HL-60 (cell line): ENCODE data around the gene KLF2.

Experiments
- DNase-seq, 2 experiments: peaks; one replicate each; pipeline ENCODE4 v3.0.0-alpha.2; 2010 to 2020; ENCODE audit warnings: low read depth in 1 of 2, low spot score in 1 of 2
- H3K27ac ChIP-seq: fragments of 250-450 bp; sonication (Bioruptor Pico); replicated peaks from 2 replicates; pipeline ENCODE4 v1.5.1; 2020; ENCODE audit warnings: mild to moderate bottlenecking, moderate library complexity
- H3K27me3 ChIP-seq: fragments of 250-450 bp; sonication (Bioruptor Pico); 2 replicates; pipeline ENCODE4 v1.5.1; 2021; ENCODE audit warnings: mild to moderate bottlenecking, moderate library complexity; ENCODE audit not compliant: insufficient read depth, poor library complexity, severe bottlenecking
- H3K4me3 ChIP-seq: replicated peaks from 2 replicates; pipeline ENCODE4 v1.5.1; 2011; ENCODE audit warnings: mild to moderate bottlenecking, control low read depth, low read length; ENCODE audit not compliant: insufficient read depth
- GABPA ChIP-seq: IDR thresholded peaks from 2 replicates; pipeline ENCODE4 v1.6.1; 2012; ENCODE audit warnings: low read depth
- POLR2AphosphoS5 ChIP-seq: IDR thresholded peaks from 2 replicates; pipeline ENCODE4 v1.6.1; 2012; ENCODE audit warnings: low read depth
- SPI1 ChIP-seq: IDR thresholded peaks from 2 replicates; pipeline ENCODE4 v1.6.1; 2012; ENCODE audit warnings: low read depth, mild to moderate bottlenecking, borderline replicate concordance
- TF ChIP-seq, protein P1 (sequence below): IDR thresholded peaks from 2 replicates; pipeline ENCODE4 v1.6.1; 2012; ENCODE audit warnings: low read depth; ENCODE audit not compliant: insufficient replicate concordance
- TF ChIP-seq, protein P2 (sequence below): IDR thresholded peaks from one replicate; pipeline ENCODE4 v1.5.1; 2011; ENCODE audit warnings: low read length, control low read depth, inconsistent platforms; ENCODE audit not compliant: insufficient read depth

The KLF2 gene

DNA sequence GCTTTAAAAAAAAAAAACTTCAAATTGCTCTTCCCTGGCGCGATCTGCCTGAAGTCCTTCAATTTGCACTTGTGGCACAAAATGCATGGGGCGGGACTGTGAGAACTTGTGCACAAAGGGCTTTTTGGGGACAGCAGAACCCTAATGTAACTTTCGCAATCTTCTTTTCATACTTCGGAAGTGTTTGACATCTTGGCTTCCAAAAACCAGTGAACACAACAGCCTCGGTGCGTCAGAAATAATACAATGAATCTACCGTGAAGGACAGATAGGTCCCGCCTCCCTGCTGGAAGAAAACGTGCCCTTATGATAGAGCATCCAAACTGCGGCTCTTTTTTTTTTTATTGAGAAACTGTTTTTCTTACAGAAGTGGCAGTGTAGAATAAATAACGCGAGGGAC, 36.6 kb downstream of the KLF2 start:
- DNase-seq, result no peak
- TF ChIP-seq POLR2AphosphoS5, result no peak
- TF ChIP-seq, protein P1, sequence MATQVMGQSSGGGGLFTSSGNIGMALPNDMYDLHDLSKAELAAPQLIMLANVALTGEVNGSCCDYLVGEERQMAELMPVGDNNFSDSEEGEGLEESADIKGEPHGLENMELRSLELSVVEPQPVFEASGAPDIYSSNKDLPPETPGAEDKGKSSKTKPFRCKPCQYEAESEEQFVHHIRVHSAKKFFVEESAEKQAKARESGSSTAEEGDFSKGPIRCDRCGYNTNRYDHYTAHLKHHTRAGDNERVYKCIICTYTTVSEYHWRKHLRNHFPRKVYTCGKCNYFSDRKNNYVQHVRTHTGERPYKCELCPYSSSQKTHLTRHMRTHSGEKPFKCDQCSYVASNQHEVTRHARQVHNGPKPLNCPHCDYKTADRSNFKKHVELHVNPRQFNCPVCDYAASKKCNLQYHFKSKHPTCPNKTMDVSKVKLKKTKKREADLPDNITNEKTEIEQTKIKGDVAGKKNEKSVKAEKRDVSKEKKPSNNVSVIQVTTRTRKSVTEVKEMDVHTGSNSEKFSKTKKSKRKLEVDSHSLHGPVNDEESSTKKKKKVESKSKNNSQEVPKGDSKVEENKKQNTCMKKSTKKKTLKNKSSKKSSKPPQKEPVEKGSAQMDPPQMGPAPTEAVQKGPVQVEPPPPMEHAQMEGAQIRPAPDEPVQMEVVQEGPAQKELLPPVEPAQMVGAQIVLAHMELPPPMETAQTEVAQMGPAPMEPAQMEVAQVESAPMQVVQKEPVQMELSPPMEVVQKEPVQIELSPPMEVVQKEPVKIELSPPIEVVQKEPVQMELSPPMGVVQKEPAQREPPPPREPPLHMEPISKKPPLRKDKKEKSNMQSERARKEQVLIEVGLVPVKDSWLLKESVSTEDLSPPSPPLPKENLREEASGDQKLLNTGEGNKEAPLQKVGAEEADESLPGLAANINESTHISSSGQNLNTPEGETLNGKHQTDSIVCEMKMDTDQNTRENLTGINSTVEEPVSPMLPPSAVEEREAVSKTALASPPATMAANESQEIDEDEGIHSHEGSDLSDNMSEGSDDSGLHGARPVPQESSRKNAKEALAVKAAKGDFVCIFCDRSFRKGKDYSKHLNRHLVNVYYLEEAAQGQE, result no peak
- TF ChIP-seq, protein P2, sequence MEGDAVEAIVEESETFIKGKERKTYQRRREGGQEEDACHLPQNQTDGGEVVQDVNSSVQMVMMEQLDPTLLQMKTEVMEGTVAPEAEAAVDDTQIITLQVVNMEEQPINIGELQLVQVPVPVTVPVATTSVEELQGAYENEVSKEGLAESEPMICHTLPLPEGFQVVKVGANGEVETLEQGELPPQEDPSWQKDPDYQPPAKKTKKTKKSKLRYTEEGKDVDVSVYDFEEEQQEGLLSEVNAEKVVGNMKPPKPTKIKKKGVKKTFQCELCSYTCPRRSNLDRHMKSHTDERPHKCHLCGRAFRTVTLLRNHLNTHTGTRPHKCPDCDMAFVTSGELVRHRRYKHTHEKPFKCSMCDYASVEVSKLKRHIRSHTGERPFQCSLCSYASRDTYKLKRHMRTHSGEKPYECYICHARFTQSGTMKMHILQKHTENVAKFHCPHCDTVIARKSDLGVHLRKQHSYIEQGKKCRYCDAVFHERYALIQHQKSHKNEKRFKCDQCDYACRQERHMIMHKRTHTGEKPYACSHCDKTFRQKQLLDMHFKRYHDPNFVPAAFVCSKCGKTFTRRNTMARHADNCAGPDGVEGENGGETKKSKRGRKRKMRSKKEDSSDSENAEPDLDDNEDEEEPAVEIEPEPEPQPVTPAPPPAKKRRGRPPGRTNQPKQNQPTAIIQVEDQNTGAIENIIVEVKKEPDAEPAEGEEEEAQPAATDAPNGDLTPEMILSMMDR, result no peak
- no peak for TF ChIP-seq GABPA
- no peak for TF ChIP-seq SPI1

DNA sequence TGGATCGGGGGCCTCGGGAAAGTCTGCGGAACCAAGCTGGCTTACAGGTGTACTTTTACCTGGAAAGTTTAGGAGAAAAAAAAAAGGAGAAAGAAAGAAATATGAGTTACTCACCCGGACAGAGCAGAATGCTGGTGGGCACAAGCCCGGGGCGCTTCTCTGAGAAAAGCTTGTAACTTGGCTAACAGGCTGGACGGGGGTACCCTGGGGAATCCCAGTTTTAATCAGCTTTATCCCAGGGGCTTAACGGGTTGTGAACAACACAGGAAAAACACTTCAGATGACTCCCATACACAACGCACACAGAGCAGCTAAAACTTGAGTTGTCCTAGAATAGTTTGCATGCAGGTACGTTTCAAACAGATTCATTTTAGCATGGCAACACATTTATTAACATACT, 37.3 kb downstream of the KLF2 start:
- TF ChIP-seq, protein P2, result no peak
- no peak for TF ChIP-seq POLR2AphosphoS5
- TF ChIP-seq, protein P1, result no peak
- no peak for TF ChIP-seq SPI1
- Histone ChIP-seq H3K4me3 (no peak overlapping the region), H3K27ac (no peak overlapping the region), H3K27me3 (no peaks in the 10 kb centered on the region)
- DNase-seq, result no peak

More for the DNA sequence above, 36.6 kb downstream of the KLF2 start:
- Histone ChIP-seq H3K4me3 (no peak overlapping the region), H3K27me3 (no peaks in the 10 kb centered on the region), H3K27ac (no peak overlapping the region)

DNA sequence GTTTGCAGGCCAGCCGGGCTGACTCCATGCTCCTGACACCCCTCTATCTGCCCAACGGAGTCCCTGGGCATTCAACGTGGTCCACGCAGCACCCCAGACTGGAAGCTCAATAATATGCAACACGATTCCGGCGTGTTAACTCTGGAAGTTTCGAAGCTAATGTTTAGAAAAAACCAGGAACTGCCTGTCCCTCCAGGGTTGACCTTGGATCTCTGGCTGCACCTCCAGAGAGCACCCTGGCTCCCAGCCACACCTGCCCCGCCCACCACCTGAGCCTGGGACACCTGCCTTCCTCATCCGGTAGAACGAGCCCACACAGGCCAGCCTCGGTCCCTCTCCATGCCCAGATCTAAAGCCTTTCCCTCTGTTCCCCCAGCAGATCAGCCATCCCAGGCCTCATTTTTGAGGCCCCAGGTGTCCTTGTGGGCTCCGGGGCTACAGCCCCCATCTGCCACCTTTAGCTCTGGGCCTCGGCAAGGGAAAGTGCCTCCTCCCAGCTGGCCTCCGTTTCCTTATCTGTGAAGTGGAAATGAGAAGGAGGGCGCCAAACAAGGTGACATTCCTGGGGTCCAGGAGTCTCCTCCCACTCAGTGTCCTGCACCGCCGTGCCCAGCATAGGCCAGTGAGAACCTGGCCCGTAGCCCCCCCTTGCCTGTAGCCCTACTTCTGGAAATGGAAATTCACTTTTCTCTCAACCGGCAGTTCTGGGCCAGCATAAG, 38.7 kb downstream of the KLF2 start:
- H3K27me3 ChIP-seq, result no peaks in the 10 kb centered on the region
- TF ChIP-seq, protein P1, result no peak
- TF ChIP-seq SPI1, result no peak
- TF ChIP-seq, protein P2, result no peak
- TF ChIP-seq POLR2AphosphoS5, result no peak
- no peak for TF ChIP-seq GABPA
- no peak overlapping the region for H3K27ac ChIP-seq
- no peak for DNase-seq
- H3K4me3 ChIP-seq, result no peak overlapping the region
